HFF-Myc (cell line): Measurements from ENCODE around the gene SLC17A5.
"Not testable (repeated sequence)": the region's sequence is repeated elsewhere in the genome, so short reads cannot be mapped to it uniquely, and the experiment has no call there.

Experiments
- DNase-seq: peaks from one replicate; pipeline ENCODE4 v3.0.0-alpha.2; 2011; ENCODE audit warnings: low read depth; ENCODE audit errors: extremely low read depth
- H3K4me3 ChIP-seq: replicated peaks from 2 replicates; pipeline ENCODE4 v1.5.1; 2011; ENCODE audit warnings: low read depth, mild to moderate bottlenecking, control low read depth, low read length
- TF ChIP-seq, protein P1 (sequence below): IDR thresholded peaks from 2 replicates; pipeline ENCODE4 v1.5.1; 2012; ENCODE audit warnings: mild to moderate bottlenecking, low read depth, low read length, control low read depth; ENCODE audit errors: missing control alignments

Gene SLC17A5

DNA sequence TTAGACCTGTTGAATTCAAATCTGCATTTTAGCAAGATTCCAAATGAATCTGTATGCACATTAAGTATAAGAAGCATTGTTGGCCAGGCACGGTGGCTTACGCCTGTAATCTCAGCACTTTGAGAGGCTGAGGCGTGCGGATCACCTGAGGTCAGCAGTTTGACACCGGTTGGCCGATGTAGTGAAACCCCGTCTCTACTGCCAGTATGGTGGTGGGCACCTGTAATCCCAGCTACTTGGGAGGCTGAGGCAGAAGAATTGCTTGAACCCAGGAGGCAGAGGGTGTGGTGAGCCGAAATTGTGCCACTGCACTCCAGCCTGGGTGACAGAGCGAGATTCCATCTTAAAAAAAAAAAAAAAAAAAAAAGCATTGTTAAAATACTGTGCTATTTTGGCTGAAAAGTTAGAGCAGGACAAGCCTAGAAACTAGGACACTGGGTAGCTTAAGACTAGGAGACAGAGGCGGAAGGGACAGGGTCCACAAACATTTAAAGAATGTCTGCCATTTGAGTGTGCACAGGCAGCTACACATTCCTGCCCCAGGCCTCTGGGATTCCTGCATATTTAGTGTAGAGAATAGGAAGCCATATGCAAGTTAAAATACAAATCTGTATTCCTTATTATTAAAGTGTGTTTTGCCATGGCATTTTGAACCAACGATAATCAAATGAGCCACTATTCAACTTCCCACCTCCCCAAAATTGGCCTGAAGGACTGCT, 87.9 kb downstream of the SLC17A5 start:
- DNase-seq, result no peak
- H3K4me3 ChIP-seq, result no peak overlapping the region
- TF ChIP-seq, protein P1, sequence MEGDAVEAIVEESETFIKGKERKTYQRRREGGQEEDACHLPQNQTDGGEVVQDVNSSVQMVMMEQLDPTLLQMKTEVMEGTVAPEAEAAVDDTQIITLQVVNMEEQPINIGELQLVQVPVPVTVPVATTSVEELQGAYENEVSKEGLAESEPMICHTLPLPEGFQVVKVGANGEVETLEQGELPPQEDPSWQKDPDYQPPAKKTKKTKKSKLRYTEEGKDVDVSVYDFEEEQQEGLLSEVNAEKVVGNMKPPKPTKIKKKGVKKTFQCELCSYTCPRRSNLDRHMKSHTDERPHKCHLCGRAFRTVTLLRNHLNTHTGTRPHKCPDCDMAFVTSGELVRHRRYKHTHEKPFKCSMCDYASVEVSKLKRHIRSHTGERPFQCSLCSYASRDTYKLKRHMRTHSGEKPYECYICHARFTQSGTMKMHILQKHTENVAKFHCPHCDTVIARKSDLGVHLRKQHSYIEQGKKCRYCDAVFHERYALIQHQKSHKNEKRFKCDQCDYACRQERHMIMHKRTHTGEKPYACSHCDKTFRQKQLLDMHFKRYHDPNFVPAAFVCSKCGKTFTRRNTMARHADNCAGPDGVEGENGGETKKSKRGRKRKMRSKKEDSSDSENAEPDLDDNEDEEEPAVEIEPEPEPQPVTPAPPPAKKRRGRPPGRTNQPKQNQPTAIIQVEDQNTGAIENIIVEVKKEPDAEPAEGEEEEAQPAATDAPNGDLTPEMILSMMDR, result no peak

DNA sequence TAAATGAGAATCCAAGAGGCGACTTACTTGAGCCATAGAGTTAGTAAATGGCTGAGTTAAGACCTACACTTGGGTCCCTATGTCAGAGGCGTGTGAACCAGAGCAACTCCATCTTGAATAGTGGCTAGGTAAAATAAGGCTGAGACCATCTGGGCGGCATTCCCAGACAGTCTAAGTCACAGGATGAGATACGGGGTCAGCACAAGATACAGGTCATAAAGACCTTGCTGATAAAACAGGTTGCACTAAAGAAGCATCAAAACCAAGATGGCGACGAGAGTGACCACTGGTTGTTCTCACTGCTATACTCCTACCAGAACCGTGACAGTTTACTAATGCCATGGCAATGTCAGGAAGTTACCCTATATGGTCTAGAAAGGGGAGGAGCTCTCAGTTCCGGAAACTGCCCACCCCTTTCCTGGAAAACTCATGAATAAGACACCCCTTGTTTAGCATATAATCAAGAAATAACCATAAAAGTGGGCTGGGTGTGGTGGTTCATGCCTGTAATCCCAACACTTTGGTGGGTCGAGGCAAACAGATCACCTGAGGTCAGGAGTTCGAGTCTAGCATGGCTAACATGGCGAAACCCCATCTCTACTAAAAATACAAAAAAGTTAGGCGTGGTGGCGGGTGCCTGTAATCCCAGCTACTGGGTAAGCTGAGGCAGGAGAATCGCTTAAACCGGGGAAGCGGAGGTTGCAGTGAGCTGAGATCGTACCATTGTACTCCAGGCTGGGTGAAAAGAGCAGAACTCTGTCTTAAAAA, 89.0 kb downstream of the SLC17A5 start:
- DNase-seq, result no peak
- no peak overlapping the region for H3K4me3 ChIP-seq
- TF ChIP-seq, protein P1, result no peak

DNA sequence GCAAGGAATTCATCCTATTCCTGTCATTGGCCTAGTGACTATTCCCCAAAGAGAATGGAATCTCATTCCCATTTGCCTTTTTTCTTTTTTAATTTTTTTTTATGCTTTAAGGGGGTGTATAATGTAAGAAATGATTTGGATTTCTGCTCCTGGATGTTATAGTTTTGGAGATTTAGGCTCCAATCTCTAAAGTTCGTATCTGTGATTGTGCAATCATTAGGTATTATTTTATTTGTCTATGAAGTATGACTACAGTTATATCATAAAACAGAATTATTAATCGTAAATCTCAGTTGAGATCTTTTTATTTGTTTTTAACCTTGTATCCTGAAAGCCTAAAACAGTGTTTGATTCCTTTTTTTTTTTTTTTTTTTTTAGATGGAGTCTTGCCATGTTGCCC, 91.2 kb downstream of the SLC17A5 start:
- TF ChIP-seq, protein P1, result no peak
- H3K4me3 ChIP-seq, result no peak overlapping the region
- no peak for DNase-seq

DNA sequence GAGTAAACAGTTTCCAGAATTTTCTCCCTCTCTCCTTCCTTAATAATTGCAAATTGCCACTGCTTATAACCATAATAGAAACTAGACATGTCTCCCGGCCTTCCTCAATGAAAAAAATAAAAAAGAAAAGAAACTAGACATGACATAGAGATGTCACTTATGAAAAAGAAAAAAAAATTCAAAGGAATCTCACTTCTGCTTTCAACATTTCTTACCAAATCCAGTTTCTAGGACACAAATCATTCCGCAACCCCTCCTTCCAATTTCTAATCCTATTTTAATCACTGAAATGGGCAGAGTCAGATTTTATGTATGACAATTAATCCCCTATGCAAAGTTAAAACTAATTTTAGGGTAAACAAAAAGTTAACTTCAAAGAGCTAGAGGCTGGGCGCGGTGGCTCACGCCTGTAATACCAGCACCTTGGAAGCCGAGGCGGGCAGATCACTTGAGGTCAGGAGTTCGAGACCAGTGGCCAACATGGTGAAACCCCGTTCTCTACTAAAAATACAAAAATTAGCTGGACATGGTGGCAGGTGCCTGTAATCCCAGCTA, 92.9 kb downstream of the SLC17A5 start:
- DNase-seq, result no peak
- TF ChIP-seq, protein P1, result no peak
- H3K4me3 ChIP-seq, result no peak overlapping the region

DNA sequence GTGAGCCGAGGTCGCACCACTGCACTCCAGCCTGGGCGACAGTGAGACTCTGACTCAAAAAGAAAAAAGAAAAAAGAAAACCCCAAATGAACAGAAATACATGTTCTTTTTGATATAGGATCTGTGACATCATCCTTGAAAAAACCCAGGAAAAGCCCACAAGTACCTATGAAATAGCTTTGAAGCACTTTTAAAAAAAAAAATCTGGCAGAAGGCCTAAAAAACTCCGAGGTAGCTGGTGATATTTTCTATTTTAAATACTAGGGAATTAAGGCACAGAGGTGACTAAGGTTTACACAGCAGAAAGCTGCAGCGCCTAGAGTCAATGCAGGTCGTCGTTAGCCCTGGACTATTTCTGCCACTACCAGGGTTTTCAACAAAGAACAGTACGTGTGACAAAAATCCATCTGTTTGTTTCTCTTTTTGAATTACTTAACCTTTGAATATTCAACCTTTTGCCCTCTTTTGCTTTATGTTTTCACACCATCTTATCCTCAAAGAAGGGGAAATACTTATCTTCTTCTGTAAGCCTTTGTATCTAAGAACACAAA, 93.5 kb downstream of the SLC17A5 start:
- no peak for DNase-seq
- TF ChIP-seq, protein P1, result no peak
- H3K4me3 ChIP-seq, result no peak overlapping the region

DNA sequence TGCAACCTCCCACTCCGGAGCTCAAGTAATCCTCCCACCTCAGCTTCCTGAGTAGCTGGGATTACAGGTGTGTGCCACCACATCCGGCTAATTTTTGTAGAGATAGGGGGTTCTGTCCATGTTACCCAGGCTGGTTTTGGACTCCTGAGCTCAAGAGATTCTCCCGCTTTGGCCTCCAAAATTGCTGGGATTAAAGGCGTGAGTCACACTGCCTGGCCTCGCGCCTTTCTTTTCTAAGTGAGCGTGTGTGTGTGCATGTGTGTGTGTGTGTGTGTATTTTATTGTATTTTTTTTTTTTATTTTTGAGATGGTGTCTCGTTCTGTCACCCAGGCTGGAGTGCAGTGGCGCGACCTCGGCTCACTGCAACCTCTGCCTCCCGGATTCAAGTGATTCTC, 94.4 kb downstream of the SLC17A5 start:
- H3K4me3 ChIP-seq, DNase-seq: not testable (repeated sequence)
